ENCODE data around the gene HOOK2. TPM values are rescaled to one million over a fixed set of nuclear protein-coding genes. Genes with fewer than 3 reads are reported as not detected.
A peak's percentile ranks its signal among the peaks of the same experiment; 100 is the strongest.

The HOOK2 gene
- total and polyA plus RNA-seq, 2 of the 8 experiments (the other 6 are each of a cell fraction or from before 2014, with no cell fraction given) = 23.8 to 63.2 TPM

DNA sequence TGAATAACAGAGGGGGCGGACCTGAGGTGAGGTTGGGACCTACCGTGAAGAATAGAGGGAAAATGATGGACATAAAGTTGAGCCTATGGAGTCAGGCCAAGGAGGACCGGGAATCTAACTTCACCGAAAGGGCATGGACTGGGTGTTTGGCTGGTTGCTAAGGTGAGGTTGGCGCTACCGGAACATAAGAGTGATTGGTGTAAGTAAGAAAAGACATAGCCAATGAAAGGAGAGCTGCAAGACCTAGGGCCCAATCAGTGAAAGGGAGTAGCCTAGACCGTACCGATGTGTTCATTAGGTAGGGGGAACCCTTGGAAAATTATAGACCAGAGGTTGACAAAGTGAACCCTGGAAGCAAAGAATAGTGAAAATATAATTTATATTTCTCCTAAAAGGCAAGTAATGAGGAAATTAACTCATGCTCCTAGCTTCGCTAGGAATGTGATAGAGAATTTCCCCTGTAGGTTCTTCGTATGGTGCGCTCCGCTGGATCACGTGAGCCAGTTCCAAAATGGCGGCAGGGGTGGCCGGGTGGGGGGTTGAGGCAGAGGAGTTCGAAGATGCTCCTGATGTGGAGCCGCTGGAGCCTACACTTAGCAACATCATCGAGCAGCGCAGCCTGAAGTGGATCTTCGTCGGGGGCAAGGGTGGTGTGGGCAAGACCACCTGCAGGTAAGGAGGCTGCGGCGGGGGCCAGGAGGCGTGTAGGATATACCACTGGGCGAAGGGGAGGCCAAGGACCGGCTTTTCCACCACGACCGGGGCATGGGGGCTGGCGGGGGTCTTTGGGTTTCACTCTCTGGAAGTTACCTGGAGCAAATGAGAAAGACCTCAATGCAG, 38.1 kb downstream of the HOOK2 start, which contains the start of gene GET3:
Gene GET3, plus strand, starts transcription at position 503 of the 840 bp plus-strand sequence. Its CDS starts 9 bp downstream, at position 512.
- Histone ChIP-seq H4K20me1 (replicated peaks in 1 of 2; ENCODE audit: control insufficient read depth in 1 of 2, insufficient read depth in 2 of 2, low read length in 2 of 2) (peaks cover 7 to 10% of the 10 kb centered on the region in 2 experiments), H3K27me3 (replicated peaks in 1 of 4; ENCODE audit: control insufficient read depth in 3 of 4, extremely low read depth in 1 of 4, insufficient read depth in 3 of 4, low read length in 3 of 4) (no peaks in the 10 kb centered on the region), H3K79me2 (ENCODE audit: control insufficient read depth in 1 of 2, insufficient read depth in 2 of 2, low read length in 2 of 2) (peaks cover 19 to 37% of the 10 kb centered on the region in 2 experiments), H3K56ac (replicated peaks; ENCODE audit: insufficient read length, low read depth, low read length) (peak within 1 kb of the TSS; percentile 36), H3K18ac (ENCODE audit: extremely low read depth, low read length) (no peak within 1 kb of the TSS), H3K4me3 (ENCODE audit: extremely low read depth in 1 of 4, insufficient read depth in 2 of 4, low read depth in 3 of 4, low read length in 4 of 4) (peak within 1 kb of the TSS; percentile 65 to 91 (median 83)), H2BK20ac (ENCODE audit: low read length) (no peak within 1 kb of the TSS), H2AK5ac (ENCODE audit: low read depth, low read length) (0 out of 2 replicates have a peak within 1 kb of the TSS, but pooled peaks have one; percentile 9), H3K14ac (ENCODE audit: insufficient read length) (no peak within 1 kb of the TSS), H3K4me2 (ENCODE audit: insufficient read depth in 1 of 2, low read depth in 2 of 2, low read length in 2 of 2) (peak within 1 kb of the TSS; percentile 86 to 96), H2BK120ac (replicated peaks; ENCODE audit: low read depth, low read length) (peak within 1 kb of the TSS; percentile 31), H3K9me3 (ENCODE audit: insufficient read depth in 2 of 2, low read depth in 1 of 2, low read length in 1 of 2) (no peaks in the 10 kb centered on the region), H3K23ac (ENCODE audit: insufficient read length) (no peak within 1 kb of the TSS), H2AFZ (ENCODE audit: low read length) (peak within 1 kb of the TSS; percentile 100), H3K27ac (ENCODE audit: low read depth, low read length) (peak within 1 kb of the TSS; percentile 98), H4K8ac (ENCODE audit: extremely low read depth, insufficient read depth, low read length) (peak within 1 kb of the TSS; percentile 99; the same call in 1 of the 2 replicates), H3K4ac (replicated peaks; ENCODE audit: insufficient read length, low read depth, low read length) (no peak within 1 kb of the TSS), H2BK12ac (ENCODE audit: low read depth, low read length) (no peak within 1 kb of the TSS), H4K91ac (replicated peaks; ENCODE audit: insufficient read length, low read length) (no peak within 1 kb of the TSS), H3K79me1 (ENCODE audit: low read depth, low read length) (peaks cover 4% of the 10 kb centered on the region), H2BK5ac (ENCODE audit: low read depth, low read length) (peak within 1 kb of the TSS; percentile 76), H2BK15ac (ENCODE audit: low read length) (no peak within 1 kb of the TSS), H3K36me3 (ENCODE audit: control insufficient read depth in 2 of 4, insufficient read depth in 4 of 4, low read length in 3 of 4) (peaks cover 0 to 5% (median 3%) of the 10 kb centered on the region in 4 experiments; a peak in 2 of 8 replicates), H3K9ac (replicated peaks in 1 of 4; ENCODE audit: extremely low read depth in 1 of 4, low read depth in 3 of 4, low read length in 3 of 4) (peak within 1 kb of the TSS; percentile 65 to 96 (median 90)), H3K4me1 (replicated peaks in 1 of 4; ENCODE audit: control insufficient read depth in 3 of 4, insufficient read depth in 4 of 4, low read length in 3 of 4) (peaks cover 3 to 13% (median 7%) of the 10 kb centered on the region in 4 experiments), H3K23me2 (ENCODE audit: low read depth, low read length) (peaks cover 13% of the 10 kb centered on the region), H4K5ac (ENCODE audit: insufficient read length, low read depth, low read length) (peak within 1 kb of the TSS; percentile 31)
- DNase-seq (ENCODE audit: low read depth in 1 of 2, low spot score in 2 of 2) (peak; percentile 87 to 97), FAIRE-seq (peak; percentile 100)
- ChIA-PET POLR2A (ENCODE audit: partially characterized antibody) (interaction anchor here (0.7 to 14.0 kb wide), 26 partner anchors 8 to 209 kb away, joined by 3 to 258 read pairs (median 4); partner anchors contain the start of genes BEST2, JUNB, RAD23A and TNPO2), CTCF (ENCODE audit: partially characterized antibody) (interaction anchor here (0.8 to 10.5 kb wide), 5 partner anchors 15 to 59 kb away, joined by 3 to 87 read pairs (median 4); no protein-coding TSS in a partner anchor)
- 1% methylated on average over 29 of the region's 29 CpGs; no CpG with 5 or more reads in 1 of the 2 experiments for WGBS, 2 experiments (ENCODE audit: extremely low coverage in 1 of 2, insufficient coverage in 1 of 2, insufficient read length in 1 of 2, insufficient replicate concordance in 2 of 2, low coverage in 1 of 2, low lambda C conversion rate in 2 of 2, missing lambda C conversion rate in 1 of 2)
- TF ChIP-seq, protein P1, sequence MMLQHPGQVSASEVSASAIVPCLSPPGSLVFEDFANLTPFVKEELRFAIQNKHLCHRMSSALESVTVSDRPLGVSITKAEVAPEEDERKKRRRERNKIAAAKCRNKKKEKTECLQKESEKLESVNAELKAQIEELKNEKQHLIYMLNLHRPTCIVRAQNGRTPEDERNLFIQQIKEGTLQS (IDR thresholded peaks at IDR 0.05; ENCODE audit: insufficient read depth, low read depth, low read length) = peak; percentile 68
